ENCODE results near the gene CATSPERE. TPM values are rescaled to one million over a fixed set of nuclear protein-coding genes. Genes with fewer than 3 reads are reported as not detected.

The CATSPERE gene
- total and polyA plus RNA-seq, 9 of the 15 experiments (the other 6 are each of a cell fraction or from before 2014, with no cell fraction given), result 0.06 to 0.16 (median 0.09) TPM; not detected in 3

- no TSS peak for BruUV-seq (replicated peaks)
- POLR2A ChIA-PET, result interaction anchor here (0.7 kb wide), 1 partner anchor 16 kb away, joined by 3 read pairs; no protein-coding TSS in a partner anchor
- WGBS (ENCODE audit: insufficient coverage, low coverage, missing lambda C conversion rate), result 0% methylated on average over 1 of the region's 1 CpG
- ATAC-seq (no peak), DNase-seq (ENCODE audit: extremely low read depth in 1 of 4, low spot score in 3 of 4) (no peak), FAIRE-seq (no peak)
- H3K9me1 ChIP-seq (ENCODE audit: control insufficient read depth, insufficient read depth, low read length), result no peaks in the 10 kb centered on the region
- H3K4me3 ChIP-seq, result no peak overlapping the region
- CTCF ChIA-PET (ENCODE audit: low intra/inter-chr PET ratio), result no interaction called here
- H3K27me3 ChIP-seq (ENCODE audit: control insufficient read depth in 2 of 2, insufficient read depth in 2 of 2, low read length in 2 of 2), result no peaks in the 10 kb centered on the region
- no peak overlapping the region for H3K4me2 ChIP-seq (ENCODE audit: insufficient read depth, low read length)
- no peaks in the 10 kb centered on the region for H3K36me3 ChIP-seq (ENCODE audit: control insufficient read depth, insufficient read depth, low read length)
- in situ Hi-C loops (cut with MboI), result no loop called here
- no peak overlapping the region for H2AFZ ChIP-seq (ENCODE audit: low read depth, low read length)
- intact Hi-C loops (cut with micrococcal nuclease), result no loop called here
- H3K27ac ChIP-seq (ENCODE audit: extremely low read depth, low read depth, low read length), result no peak overlapping the region
- no peaks in the 10 kb centered on the region for H4K20me1 ChIP-seq (replicated peaks; ENCODE audit: control insufficient read depth, insufficient read depth, low read length)
- no peaks in the 10 kb centered on the region for H3K9me3 ChIP-seq (replicated peaks; ENCODE audit: control insufficient read depth, insufficient read depth, low read depth, low read length)
- H3K9ac ChIP-seq (ENCODE audit: insufficient read depth in 1 of 2, low read depth in 2 of 2, low read length in 2 of 2), result no peak overlapping the region
- no peaks in the 10 kb centered on the region for H3K79me2 ChIP-seq (ENCODE audit: control insufficient read depth, insufficient read depth, low read length)
- H3K4me1 ChIP-seq (replicated peaks in 1 of 2; ENCODE audit: control insufficient read depth in 2 of 2, insufficient read depth in 2 of 2, low read length in 2 of 2), result no peaks in the 10 kb centered on the region
- no peak for TF ChIP-seq ZNF639 (CRISPR knock-in tag; conservative IDR thresholded peaks at IDR 0.05 in 1 of 2, IDR thresholded peaks at IDR 0.05 in 1 of 2)
- TF ChIP-seq TGIF2 (CRISPR knock-in tag; IDR thresholded peaks at IDR 0.05), result no peak
- no peak for TF ChIP-seq ZNF384 (IDR thresholded peaks at IDR 0.05; ENCODE audit: low read depth, low read length)
- no peak for TF ChIP-seq MITF (IDR thresholded peaks at IDR 0.05)
- TF ChIP-seq ZFP1 (CRISPR knock-in tag; IDR thresholded peaks at IDR 0.05), result no peak
- no peak for TF ChIP-seq TAF1 (IDR thresholded peaks at IDR 0.05; ENCODE audit: control insufficient read depth, extremely low read depth, insufficient read depth, low read length, severe bottlenecking)
- no peak for TF ChIP-seq ATF3 (IDR thresholded peaks at IDR 0.05)
- TF ChIP-seq ATF3 (CRISPR knock-in tag; conservative IDR thresholded peaks at IDR 0.05), result no peak
- no peak for TF ChIP-seq FOXA1 (IDR thresholded peaks at IDR 0.05; ENCODE audit: borderline replicate concordance)
- no peak for TF ChIP-seq MECOM (CRISPR knock-in tag; IDR thresholded peaks at IDR 0.05)
- no peak for TF ChIP-seq TEAD4 (IDR thresholded peaks at IDR 0.05; ENCODE audit: low read length)
- TF ChIP-seq TEAD4 (CRISPR knock-in tag; IDR thresholded peaks at IDR 0.05; ENCODE audit: borderline replicate concordance), result no peak
- no peak for TF ChIP-seq FOXO4 (CRISPR knock-in tag; IDR thresholded peaks at IDR 0.05)
- no peak for TF ChIP-seq XRCC4 (IDR thresholded peaks at IDR 0.05; ENCODE audit: extremely low read depth, insufficient read depth, insufficient read length)
- TF ChIP-seq NFATC3 (IDR thresholded peaks at IDR 0.05), result no peak
- TF ChIP-seq POLR3G (IDR thresholded peaks at IDR 0.05; ENCODE audit: extremely low read depth, insufficient read length, insufficient replicate concordance), result no peak
- no peak for TF ChIP-seq PTTG1 (tag; IDR thresholded peaks at IDR 0.05; ENCODE audit: low read depth)
- TF ChIP-seq SUPT5H (IDR thresholded peaks at IDR 0.05), result no peak
- no peak for TF ChIP-seq TCF7 (IDR thresholded peaks at IDR 0.05; ENCODE audit: borderline replicate concordance)
- no peak for TF ChIP-seq POLR2AphosphoS2 (IDR thresholded peaks at IDR 0.05; ENCODE audit: low read length)
Observed at GRCh38 chr1:244497805-244498204, 36.7 kb downstream of the CATSPERE start.
